ENCODE results near the gene C6orf89.

- TF ChIP-seq POLR2AphosphoS5 (IDR thresholded peaks at IDR 0.05; ENCODE audit: low read depth, low read length) (no peak), TAF1 (IDR thresholded peaks at IDR 0.05; ENCODE audit: borderline replicate concordance, insufficient read depth, low read length) (no peak)
- TF ChIP-seq, protein P1, sequence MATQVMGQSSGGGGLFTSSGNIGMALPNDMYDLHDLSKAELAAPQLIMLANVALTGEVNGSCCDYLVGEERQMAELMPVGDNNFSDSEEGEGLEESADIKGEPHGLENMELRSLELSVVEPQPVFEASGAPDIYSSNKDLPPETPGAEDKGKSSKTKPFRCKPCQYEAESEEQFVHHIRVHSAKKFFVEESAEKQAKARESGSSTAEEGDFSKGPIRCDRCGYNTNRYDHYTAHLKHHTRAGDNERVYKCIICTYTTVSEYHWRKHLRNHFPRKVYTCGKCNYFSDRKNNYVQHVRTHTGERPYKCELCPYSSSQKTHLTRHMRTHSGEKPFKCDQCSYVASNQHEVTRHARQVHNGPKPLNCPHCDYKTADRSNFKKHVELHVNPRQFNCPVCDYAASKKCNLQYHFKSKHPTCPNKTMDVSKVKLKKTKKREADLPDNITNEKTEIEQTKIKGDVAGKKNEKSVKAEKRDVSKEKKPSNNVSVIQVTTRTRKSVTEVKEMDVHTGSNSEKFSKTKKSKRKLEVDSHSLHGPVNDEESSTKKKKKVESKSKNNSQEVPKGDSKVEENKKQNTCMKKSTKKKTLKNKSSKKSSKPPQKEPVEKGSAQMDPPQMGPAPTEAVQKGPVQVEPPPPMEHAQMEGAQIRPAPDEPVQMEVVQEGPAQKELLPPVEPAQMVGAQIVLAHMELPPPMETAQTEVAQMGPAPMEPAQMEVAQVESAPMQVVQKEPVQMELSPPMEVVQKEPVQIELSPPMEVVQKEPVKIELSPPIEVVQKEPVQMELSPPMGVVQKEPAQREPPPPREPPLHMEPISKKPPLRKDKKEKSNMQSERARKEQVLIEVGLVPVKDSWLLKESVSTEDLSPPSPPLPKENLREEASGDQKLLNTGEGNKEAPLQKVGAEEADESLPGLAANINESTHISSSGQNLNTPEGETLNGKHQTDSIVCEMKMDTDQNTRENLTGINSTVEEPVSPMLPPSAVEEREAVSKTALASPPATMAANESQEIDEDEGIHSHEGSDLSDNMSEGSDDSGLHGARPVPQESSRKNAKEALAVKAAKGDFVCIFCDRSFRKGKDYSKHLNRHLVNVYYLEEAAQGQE (IDR thresholded peaks at IDR 0.05; ENCODE audit: insufficient read depth in 1 of 2, low read depth in 2 of 2, low read length in 2 of 2): no peak
These were observed 43.9 kb downstream of the C6orf89 start for GRCh38 chr6:36929607-36930006.
